IPS-15b (cell line): ENCODE results near the gene EDAR.
A peak's percentile ranks its signal among the peaks of the same experiment; 100 is the strongest.

ENCODE experiments used
- H3K27me3 ChIP-seq: one replicate; pipeline ENCODE4 v1.6.1; 2013; ENCODE audit warnings: low read length; ENCODE audit not compliant: control insufficient read depth, insufficient read depth
- H3K36me3 ChIP-seq: one replicate; pipeline ENCODE4 v1.6.1; 2013; ENCODE audit warnings: low read length; ENCODE audit not compliant: control insufficient read depth, insufficient read depth
- H3K4me1 ChIP-seq: one replicate; pipeline ENCODE4 v1.6.1; 2013; ENCODE audit warnings: mild to moderate bottlenecking, low read length; ENCODE audit not compliant: control insufficient read depth, insufficient read depth
- H3K4me3 ChIP-seq: one replicate; pipeline ENCODE4 v1.5.1; 2013; ENCODE audit warnings: low read depth, low read length
- H3K9ac ChIP-seq: one replicate; pipeline ENCODE4 v1.6.1; 2013; ENCODE audit warnings: low read depth, mild to moderate bottlenecking, low read length
- H3K9me3 ChIP-seq: one replicate; pipeline ENCODE4 v1.6.1; 2013; ENCODE audit warnings: mild to moderate bottlenecking, low read length; ENCODE audit not compliant: control insufficient read depth, insufficient read depth

Gene EDAR

DNA sequence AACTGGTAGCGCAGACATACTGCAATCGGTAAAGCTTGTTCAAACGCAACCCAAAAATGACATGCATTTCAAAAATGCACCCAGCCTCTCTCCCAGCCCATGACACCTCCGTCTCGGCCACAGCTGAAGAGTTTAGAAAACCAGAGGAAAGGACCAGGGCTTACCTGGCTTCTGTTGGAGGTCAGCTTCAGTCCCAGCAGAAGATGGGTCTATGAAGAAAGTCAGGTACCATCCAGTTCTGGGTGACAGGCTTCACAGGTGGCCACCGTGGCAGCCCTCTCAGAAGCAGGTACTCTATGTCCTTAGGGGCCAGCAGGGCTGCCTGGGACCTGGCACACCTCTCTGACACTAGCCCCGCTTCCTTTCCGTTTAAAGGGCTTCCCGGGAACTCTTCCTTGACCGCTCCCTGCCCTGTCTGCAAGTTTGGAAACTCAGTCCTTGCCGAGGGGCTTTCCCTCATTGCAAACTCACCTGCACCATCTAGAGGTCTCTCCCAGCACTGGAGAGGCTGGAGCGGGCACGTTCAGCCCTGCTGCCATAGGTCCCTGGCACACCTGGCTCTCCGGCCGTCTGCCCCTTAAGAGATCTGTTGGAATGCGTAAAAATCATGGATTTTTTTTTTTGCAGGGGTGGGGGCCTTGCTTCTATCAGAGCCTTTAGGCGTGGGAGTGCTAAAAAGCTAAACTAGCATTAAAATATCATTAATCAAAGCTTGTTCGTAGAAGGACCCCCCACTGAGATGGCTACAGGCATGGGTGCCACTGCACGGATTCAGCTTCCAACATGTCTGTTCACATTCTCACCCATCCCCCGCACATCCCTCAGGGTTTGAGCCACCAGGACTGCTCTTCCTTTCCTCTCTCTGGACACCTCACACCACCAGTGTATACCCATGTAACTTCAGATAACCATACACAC lies at the start of gene EDAR:
Gene EDAR, minus strand, starts transcription at position 425 of the 918 bp plus-strand sequence. CDS start 58,206 bp downstream, outside the sequence.
- Histone ChIP-seq H3K9me3 (no peaks in the 10 kb centered on the region), H3K9ac (no peak within 1 kb of the TSS), H3K4me3 (no peak within 1 kb of the TSS), H3K36me3 (no peaks in the 10 kb centered on the region), H3K27me3 (no peaks in the 10 kb centered on the region), H3K4me1 (no peaks in the 10 kb centered on the region)

DNA sequence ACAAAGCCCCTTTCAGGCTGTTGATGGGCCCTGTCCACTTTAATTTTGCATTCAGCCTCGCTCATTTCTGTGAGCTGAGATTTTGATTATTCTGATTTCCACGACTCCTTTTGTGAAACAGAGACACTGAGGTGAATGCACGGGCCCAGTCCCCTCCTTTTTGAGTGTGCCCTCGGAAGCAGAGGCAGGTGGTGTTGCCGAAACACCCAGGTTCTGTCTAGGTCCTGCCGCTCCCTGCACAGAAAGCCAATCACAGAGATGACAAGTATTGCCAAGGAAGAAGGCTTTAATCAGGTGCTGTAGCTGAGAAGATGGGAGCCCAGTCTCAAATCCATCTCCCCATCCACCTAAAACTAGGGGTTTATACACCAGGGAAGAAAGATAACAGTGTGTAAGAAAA lies 44.2 kb upstream of the EDAR start:
- H3K9me3 ChIP-seq = no peaks in the 10 kb centered on the region
- peaks cover 37% of the 10 kb centered on the region for H3K27me3 ChIP-seq
- peaks cover 9% of the 10 kb centered on the region for H3K4me1 ChIP-seq
- no peaks in the 10 kb centered on the region for H3K36me3 ChIP-seq
- H3K4me3 ChIP-seq = no peak overlapping the region
- H3K9ac ChIP-seq = no peak overlapping the region

GRCh38 chr2:109032229-109032820 lies 43.3 kb upstream of the EDAR start:
- peaks cover 37% of the 10 kb centered on the region for H3K27me3 ChIP-seq
- H3K4me3 ChIP-seq = peak overlapping the region; percentile 51
- no peaks in the 10 kb centered on the region for H3K9me3 ChIP-seq

DNA sequence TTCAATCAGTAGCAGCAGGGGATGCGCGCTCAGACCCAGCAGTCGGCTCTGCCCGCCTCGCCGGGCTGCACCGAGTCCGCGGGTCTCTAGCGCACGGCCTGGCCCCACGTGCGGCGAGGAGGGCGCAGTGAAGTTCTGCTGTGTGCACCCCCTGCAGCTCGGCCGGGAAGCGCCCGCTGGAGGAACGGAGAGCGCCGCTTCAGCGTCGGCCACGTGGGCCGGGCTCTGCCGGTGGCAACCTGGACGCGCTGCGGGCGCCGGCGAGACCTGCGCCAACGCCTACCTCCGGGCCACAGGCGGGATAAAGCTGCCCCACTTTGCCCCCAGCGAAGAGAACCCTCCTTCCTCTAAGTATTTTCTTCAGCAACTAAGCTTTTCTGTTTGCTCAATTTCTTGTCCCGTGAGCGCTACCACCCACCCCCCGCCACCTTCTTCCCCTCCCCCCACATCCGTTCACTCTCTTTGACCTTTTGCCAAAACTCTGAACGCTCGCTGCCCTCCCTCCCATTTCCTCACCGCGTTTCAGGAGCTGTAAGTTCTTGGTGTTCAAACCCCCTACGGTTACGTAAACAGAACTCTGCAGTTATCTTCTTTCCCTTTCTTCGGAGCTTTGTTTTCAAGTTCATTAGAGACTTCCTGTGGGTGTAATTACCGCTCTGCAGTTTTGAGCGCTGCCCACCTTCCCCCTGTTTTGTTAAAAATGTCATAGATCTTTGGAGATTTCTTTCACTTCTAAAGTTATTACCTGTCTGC lies 42.6 kb upstream of the EDAR start:
- H3K27me3 ChIP-seq = peaks cover 37% of the 10 kb centered on the region
- no peaks in the 10 kb centered on the region for H3K9me3 ChIP-seq
- H3K4me3 ChIP-seq = peak overlapping the region; percentile 51
- H3K4me1 ChIP-seq = peaks cover 9% of the 10 kb centered on the region
- peak overlapping the region; percentile 47 for H3K9ac ChIP-seq
- no peaks in the 10 kb centered on the region for H3K36me3 ChIP-seq

More at GRCh38 chr2:109032229-109032820, 43.3 kb upstream of the EDAR start:
- peaks cover 9% of the 10 kb centered on the region for H3K4me1 ChIP-seq
- no peak overlapping the region for H3K9ac ChIP-seq
- no peaks in the 10 kb centered on the region for H3K36me3 ChIP-seq

GRCh38 chr2:109030870-109031475 lies 42.0 kb upstream of the EDAR start:
- H3K36me3 ChIP-seq = no peaks in the 10 kb centered on the region
- H3K4me3 ChIP-seq = peak overlapping the region; percentile 51
- H3K4me1 ChIP-seq = peaks cover 9% of the 10 kb centered on the region
- H3K9ac ChIP-seq = peak overlapping the region; percentile 47
- no peaks in the 10 kb centered on the region for H3K9me3 ChIP-seq
- peaks cover 37% of the 10 kb centered on the region for H3K27me3 ChIP-seq

GRCh38 chr2:109029490-109030201 lies 40.6 kb upstream of the EDAR start:
- Histone ChIP-seq H3K4me3 (no peak overlapping the region), H3K9ac (no peak overlapping the region), H3K9me3 (no peaks in the 10 kb centered on the region), H3K4me1 (peaks cover 9% of the 10 kb centered on the region), H3K27me3 (peaks cover 37% of the 10 kb centered on the region), H3K36me3 (no peaks in the 10 kb centered on the region)

DNA sequence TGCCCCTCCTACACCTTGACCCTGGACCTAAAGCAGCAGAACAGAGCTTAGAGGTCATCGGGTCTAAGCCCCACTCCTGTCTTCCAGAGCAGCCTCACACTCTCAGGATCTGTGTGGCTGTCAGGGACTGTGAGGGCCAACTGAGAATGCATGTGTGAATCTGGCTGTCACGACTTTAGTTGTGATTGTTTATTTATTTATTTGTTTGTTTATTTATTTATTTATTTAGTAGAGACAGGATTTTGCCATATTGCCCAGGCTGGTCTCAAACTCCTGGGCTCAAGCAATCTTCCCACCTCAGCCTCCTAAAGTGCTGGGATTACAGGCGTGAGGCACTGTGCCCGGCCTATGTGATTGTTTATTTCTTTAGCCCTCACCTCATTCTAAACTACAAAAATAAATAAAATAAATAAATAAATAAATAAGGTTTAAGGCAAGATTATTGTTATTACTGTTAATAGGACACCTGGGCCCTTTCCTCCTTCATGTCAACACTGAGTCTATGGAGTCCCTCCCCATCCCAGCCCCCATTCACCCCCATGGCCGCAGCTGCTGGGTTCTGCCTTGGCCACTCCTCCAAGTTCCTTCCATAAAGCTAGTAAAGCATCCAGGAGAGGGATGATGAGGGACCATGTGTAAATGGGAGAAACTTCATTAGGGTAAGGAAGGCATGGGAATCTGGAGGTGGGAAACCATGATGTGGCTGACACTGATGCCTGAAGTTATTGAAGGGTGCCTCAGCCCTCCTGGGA lies 39.9 kb upstream of the EDAR start:
- Histone ChIP-seq H3K4me1 (peaks cover 9% of the 10 kb centered on the region), H3K4me3 (no peak overlapping the region), H3K27me3 (peaks cover 37% of the 10 kb centered on the region), H3K9ac (no peak overlapping the region), H3K9me3 (no peaks in the 10 kb centered on the region), H3K36me3 (no peaks in the 10 kb centered on the region)

- Histone ChIP-seq H3K4me3 (no peak overlapping the region), H3K27me3 (peaks cover 35% of the 10 kb centered on the region), H3K4me1 (peaks cover 9% of the 10 kb centered on the region), H3K9ac (no peak overlapping the region), H3K9me3 (no peaks in the 10 kb centered on the region), H3K36me3 (no peaks in the 10 kb centered on the region)
Observed at GRCh38 chr2:109028277-109028676, 39.3 kb upstream of the EDAR start.

GRCh38 chr2:109027702-109028101 lies 38.7 kb upstream of the EDAR start:
- Histone ChIP-seq H3K9me3 (no peaks in the 10 kb centered on the region), H3K4me1 (peaks cover 9% of the 10 kb centered on the region), H3K4me3 (no peak overlapping the region), H3K36me3 (no peaks in the 10 kb centered on the region), H3K27me3 (peaks cover 29% of the 10 kb centered on the region), H3K9ac (no peak overlapping the region)

- peaks cover 16% of the 10 kb centered on the region for H3K4me1 ChIP-seq
- H3K27me3 ChIP-seq = peaks cover 4% of the 10 kb centered on the region
- no peak overlapping the region for H3K4me3 ChIP-seq
- no peaks in the 10 kb centered on the region for H3K9me3 ChIP-seq
- no peaks in the 10 kb centered on the region for H3K36me3 ChIP-seq
- H3K9ac ChIP-seq = no peak overlapping the region
Observed at GRCh38 chr2:109024477-109024876, 35.5 kb upstream of the EDAR start.
